Tibial artery (tissue), 4 donors: ENCODE measurements around the gene SORCS2.

ENCODE experiments used
- DNase-seq, 2 donors: peaks; one replicate each; pipeline ENCODE4 v3.0.0-alpha.2; 2019
- H3K27ac ChIP-seq, 2 donors: fragments of 200-600 bp; sonication (generic) in 1 of 2; 1 replicate in 1 of 2; 2 replicates in 1 of 2; pipeline ENCODE4 v1.5.1; 2018 to 2019; ENCODE audit warnings: mild to moderate bottlenecking in 1 of 2
- H3K27me3 ChIP-seq, 2 donors: fragments of 200-600 bp; sonication (generic) in 1 of 2; one replicate each; pipeline versions ENCODE4 v1.5.1 to v1.6.0; 2016 to 2019
- H3K36me3 ChIP-seq, 3 donors: fragments of 200-600 bp; sonication (generic) in 2 of 3; one replicate each; pipeline ENCODE4 v1.5.1; 2016 to 2019; ENCODE audit warnings: mild to moderate bottlenecking in 2 of 3
- H3K4me1 ChIP-seq, 4 donors: fragments of 200-600 bp; sonication (generic) in 2 of 4; 1 replicate in 3 of 4; 2 replicates in 1 of 4; pipeline ENCODE4 v1.5.1; 2016 to 2019
- H3K4me3 ChIP-seq, 2 donors: fragments of 200-600 bp; sonication (generic) in 1 of 2; 1 replicate in 1 of 2; 2 replicates in 1 of 2; pipeline ENCODE4 v1.5.1; 2018 to 2019; ENCODE audit warnings: mild to moderate bottlenecking in 2 of 2
- H3K9me3 ChIP-seq, 3 donors: fragments of 200-600 bp; sonication (generic) in 1 of 3; one replicate each; pipeline ENCODE4 v1.5.1; 2016 to 2019
- CTCF ChIP-seq, 2 experiments: fragments of 200-600 bp in 1 of 2; fragments of 450-650 bp in 1 of 2; IDR thresholded peaks; one replicate each; pipeline ENCODE4 v1.5.1; 2017 to 2019; ENCODE audit warnings: antibody characterized with exemption in 2 of 2, mild to moderate bottlenecking in 1 of 2, moderate library complexity in 1 of 2
- intact Hi-C: fragments of 100-400 bp; cut with DNase I; formaldehyde crosslinking; loops from one replicate; pipeline ENCODE4 v1.15.0; 2023; ENCODE audit warnings: low total_unique reads

The SORCS2 gene

GRCh38 chr4:7187168-7187535 is 5.2 kb upstream of the SORCS2 start:
- peak; percentile 5 to 35 for DNase-seq
- Histone ChIP-seq H3K4me3 (no peak overlapping the region), H3K4me1 (peaks cover 0 to 5% (median 5%) of the 10 kb centered on the region in 4 donors), H3K27ac (no peak overlapping the region), H3K27me3 (peaks cover 0 to 57% of the 10 kb centered on the region in 2 donors), H3K36me3 (no peaks in the 10 kb centered on the region), H3K9me3 (no peaks in the 10 kb centered on the region)
- no peak for TF ChIP-seq CTCF (IDR thresholded peaks at IDR 0.05)
- intact Hi-C loops = no loop called here

GRCh38 chr4:7187691-7188090 is 4.6 kb upstream of the SORCS2 start:
- DNase-seq = peak in 1 of 2 donors; percentile 32
- intact Hi-C loops = no loop called here
- Histone ChIP-seq H3K9me3 (no peaks in the 10 kb centered on the region), H3K36me3 (no peaks in the 10 kb centered on the region), H3K4me1 (peaks cover 0 to 8% (median 6%) of the 10 kb centered on the region in 4 donors), H3K27ac (no peak overlapping the region), H3K4me3 (no peak overlapping the region), H3K27me3 (peaks cover 0 to 58% of the 10 kb centered on the region in 2 donors)
- TF ChIP-seq CTCF (IDR thresholded peaks at IDR 0.05) = no peak

GRCh38 chr4:7189066-7189465 is 3.3 kb upstream of the SORCS2 start:
- H3K27ac ChIP-seq = no peak overlapping the region
- peak; percentile 10 to 58 for DNase-seq
- no peak for TF ChIP-seq CTCF (IDR thresholded peaks at IDR 0.05)
- H3K4me1 ChIP-seq = peaks cover 0 to 20% (median 17%) of the 10 kb centered on the region in 4 donors
- H3K9me3 ChIP-seq = no peaks in the 10 kb centered on the region
- intact Hi-C loops = no loop called here
- H3K27me3 ChIP-seq = peaks cover 0 to 71% of the 10 kb centered on the region in 2 donors
- H3K4me3 ChIP-seq = no peak overlapping the region
- H3K36me3 ChIP-seq = no peaks in the 10 kb centered on the region

- no peak for TF ChIP-seq CTCF (IDR thresholded peaks at IDR 0.05)
- peaks cover 0 to 20% (median 17%) of the 10 kb centered on the region in 4 donors for H3K4me1 ChIP-seq
- DNase-seq = peak; percentile 9 to 25
- no peaks in the 10 kb centered on the region for H3K36me3 ChIP-seq
- no peaks in the 10 kb centered on the region for H3K9me3 ChIP-seq
- H3K27ac ChIP-seq = no peak overlapping the region
- no peak overlapping the region for H3K4me3 ChIP-seq
- peaks cover 0 to 77% of the 10 kb centered on the region in 2 donors for H3K27me3 ChIP-seq
- intact Hi-C loops = loop anchor here (5.0 kb wide), 2 partner anchors 108 to 528 kb away; no protein-coding TSS in a partner anchor
These were observed 2.7 kb upstream of the SORCS2 start for GRCh38 chr4:7189475-7190277.

- intact Hi-C loops = loop anchor here (5.0 kb wide), 2 partner anchors 107 to 527 kb away; no protein-coding TSS in a partner anchor
These were observed 2.1 kb upstream of the SORCS2 start for GRCh38 chr4:7190278-7190594.

More at GRCh38 chr4:7190278-7190594, 2.1 kb upstream of the SORCS2 start:
- Histone ChIP-seq H3K4me1 (peaks cover 0 to 20% (median 17%) of the 10 kb centered on the region in 4 donors), H3K9me3 (no peaks in the 10 kb centered on the region), H3K36me3 (no peaks in the 10 kb centered on the region), H3K27ac (no peak overlapping the region), H3K27me3 (peaks cover 0 to 78% of the 10 kb centered on the region in 2 donors), H3K4me3 (no peak overlapping the region)
- TF ChIP-seq CTCF (IDR thresholded peaks at IDR 0.05) = no peak
- DNase-seq = no peak
